ENCODE data around the gene CDKN1C.

The CDKN1C gene

GRCh38 chr11:2859699-2860037 is 25.9 kb downstream of the CDKN1C start:
- no peak overlapping the region for H3K4me3 Mint-ChIP-seq

DNA sequence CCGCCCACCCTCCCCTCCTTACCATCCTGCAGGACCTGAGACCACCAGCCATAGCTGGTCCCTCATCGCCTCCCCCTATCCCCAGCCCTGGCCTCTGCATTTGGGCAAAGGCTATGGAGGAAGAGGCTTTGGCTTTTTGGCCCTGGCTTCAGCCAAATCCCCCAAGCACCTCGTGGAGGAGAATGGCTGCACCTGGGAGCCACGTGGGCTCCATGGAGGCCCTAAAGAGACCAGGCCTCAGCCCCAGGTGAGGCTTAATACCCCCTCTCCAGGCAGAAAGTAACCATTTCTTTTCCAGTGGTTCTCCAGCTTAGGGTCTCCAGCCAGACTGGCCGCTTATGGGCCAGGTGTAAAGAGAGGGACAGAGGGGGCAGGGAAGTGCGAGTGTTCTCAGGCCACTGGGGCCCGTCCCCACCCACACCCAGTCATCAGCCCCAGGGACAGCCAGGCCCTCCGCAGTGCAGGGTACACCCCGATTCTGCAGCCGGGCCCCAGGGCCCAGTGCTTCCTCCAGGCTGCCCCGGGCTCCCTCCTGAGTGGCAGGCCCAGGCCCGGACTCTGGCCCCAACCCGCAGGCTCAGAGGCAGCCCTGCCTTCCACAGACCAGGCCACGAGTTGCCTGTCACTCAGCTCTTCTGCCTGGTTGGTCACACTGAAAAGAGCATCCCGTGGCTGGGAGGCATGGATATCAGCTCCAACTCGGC is 26.4 kb downstream of the CDKN1C start:
- no peak for DNase-seq
- H3K9me3 Mint-ChIP-seq = no peaks in the 10 kb centered on the region
- no peak overlapping the region for H3K27ac Mint-ChIP-seq
- H3K27me3 Mint-ChIP-seq = peaks cover 48% of the 10 kb centered on the region
- peaks cover 21% of the 10 kb centered on the region for H3K4me1 Mint-ChIP-seq
- no peak overlapping the region for H3K4me3 Mint-ChIP-seq
- no peak for ATAC-seq

More at GRCh38 chr11:2859699-2860037, 25.9 kb downstream of the CDKN1C start:
- H3K27ac Mint-ChIP-seq = no peak overlapping the region
- DNase-seq = no peak
- peaks cover 26% of the 10 kb centered on the region for H3K4me1 Mint-ChIP-seq
- H3K9me3 Mint-ChIP-seq = no peaks in the 10 kb centered on the region
- ATAC-seq = no peak
- H3K27me3 Mint-ChIP-seq = peaks cover 53% of the 10 kb centered on the region

DNA sequence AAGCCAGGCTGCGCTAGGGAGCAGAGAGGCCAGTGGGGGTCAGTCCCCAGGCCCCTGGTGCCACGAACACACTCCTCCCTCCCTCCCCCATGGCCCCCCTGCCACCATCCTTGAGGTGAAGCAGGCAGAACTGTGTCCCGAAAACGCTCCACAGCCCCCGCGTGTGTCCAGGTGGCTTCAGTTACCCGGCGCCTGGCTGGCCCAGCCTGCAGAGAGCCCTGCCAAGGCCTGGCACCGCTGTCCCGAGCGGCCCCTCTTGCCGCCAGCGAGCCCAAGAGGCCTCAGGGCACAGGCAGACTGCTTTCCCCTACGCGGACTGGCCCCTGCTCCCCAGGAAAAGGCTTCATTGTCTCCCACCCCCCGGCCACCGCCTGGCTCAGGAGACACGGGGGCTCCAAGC is 27.7 kb downstream of the CDKN1C start:
- Mint-ChIP-seq H3K4me1 (peaks cover 12% of the 10 kb centered on the region), H3K27ac (no peak overlapping the region), H3K4me3 (no peak overlapping the region), H3K9me3 (no peaks in the 10 kb centered on the region), H3K27me3 (peaks cover 35% of the 10 kb centered on the region)
- DNase-seq (no peak), ATAC-seq (no peak)

DNA sequence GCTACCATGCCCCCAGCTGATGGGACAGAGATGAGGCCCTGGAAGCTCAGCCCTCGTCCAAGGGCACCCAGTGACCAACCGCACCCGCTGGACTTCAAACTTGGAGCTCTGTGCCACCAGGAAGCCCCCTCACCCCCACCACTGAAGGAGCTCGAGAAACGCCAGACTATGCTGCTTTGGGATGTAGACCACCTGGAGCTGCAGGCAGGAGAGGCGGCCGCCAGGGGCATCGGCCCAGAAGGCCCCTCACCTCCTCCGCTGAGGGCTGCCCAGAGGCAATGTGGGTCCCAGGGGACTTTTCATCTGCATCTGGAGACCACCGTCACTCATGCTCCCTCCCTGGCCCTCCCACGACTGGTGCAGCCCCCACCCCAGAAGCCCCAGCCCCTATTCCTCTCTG is 28.3 kb downstream of the CDKN1C start:
- DNase-seq = no peak
- H3K9me3 Mint-ChIP-seq = no peaks in the 10 kb centered on the region
- no peak overlapping the region for H3K4me3 Mint-ChIP-seq
- no peak for ATAC-seq
- peaks cover 12% of the 10 kb centered on the region for H3K4me1 Mint-ChIP-seq
- peaks cover 34% of the 10 kb centered on the region for H3K27me3 Mint-ChIP-seq
- H3K27ac Mint-ChIP-seq = no peak overlapping the region

DNA sequence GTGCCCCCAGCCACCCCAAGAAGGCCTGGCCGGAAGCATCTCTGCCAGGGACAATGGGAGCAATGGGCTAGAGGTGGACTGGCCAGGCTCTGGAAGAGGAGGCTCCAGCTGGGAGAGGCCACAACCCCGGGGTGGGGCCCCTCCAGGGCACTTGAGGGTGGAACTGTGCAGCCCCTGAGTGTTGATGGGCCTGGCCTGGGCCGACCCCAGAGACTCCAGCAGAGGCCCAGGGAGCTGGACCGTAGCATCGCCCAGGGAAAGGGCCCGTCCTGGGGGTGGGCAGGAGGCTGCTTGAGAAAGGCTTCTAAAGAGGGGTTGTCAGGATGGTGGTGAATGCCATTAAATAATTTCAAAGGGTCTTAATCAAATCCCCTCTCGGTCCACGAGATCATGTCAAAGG is 30.4 kb downstream of the CDKN1C start:
- no peak overlapping the region for H3K4me3 Mint-ChIP-seq
- peak overlapping the region in 1 of 2 donors; percentile 6 for H3K27ac Mint-ChIP-seq
- no peaks in the 10 kb centered on the region for H3K9me3 Mint-ChIP-seq
- DNase-seq (no peak), ATAC-seq (no peak)
- peaks cover under 1% of the 10 kb centered on the region for H3K4me1 Mint-ChIP-seq
- peaks cover 15% of the 10 kb centered on the region for H3K27me3 Mint-ChIP-seq

DNA sequence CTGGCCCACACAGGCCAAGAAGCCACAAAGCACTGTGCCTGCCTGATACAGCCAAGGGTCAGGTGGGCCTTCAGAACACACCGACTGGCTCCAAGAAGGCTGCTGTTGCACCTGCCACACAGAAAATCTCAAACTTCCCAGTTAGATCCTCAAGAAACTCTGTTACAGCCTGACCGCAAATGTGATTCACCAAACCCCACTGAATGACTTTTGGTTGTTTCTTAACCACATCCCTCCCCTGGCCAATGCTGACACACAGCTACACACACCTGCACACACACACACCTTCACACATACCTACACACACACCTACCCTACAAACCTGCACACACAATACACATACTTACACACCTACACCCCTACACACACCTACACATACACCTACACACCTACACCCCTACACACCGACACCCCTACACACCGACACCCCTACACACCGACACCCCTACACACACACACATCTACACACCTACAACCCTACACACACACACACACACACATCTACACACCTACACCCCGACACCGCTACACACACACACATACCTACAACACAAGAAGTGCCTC is 31.5 kb downstream of the CDKN1C start:
- Mint-ChIP-seq H3K27ac (no peak overlapping the region), H3K4me3 (no peak overlapping the region), H3K9me3 (no peaks in the 10 kb centered on the region), H3K27me3 (peaks cover 7% of the 10 kb centered on the region), H3K4me1 (no peaks in the 10 kb centered on the region)
- DNase-seq (no peak), ATAC-seq (no peak)

- ATAC-seq (no peak), DNase-seq (no peak)
- no peaks in the 10 kb centered on the region for H3K9me3 Mint-ChIP-seq
- H3K27me3 Mint-ChIP-seq = peaks cover under 1% of the 10 kb centered on the region
- H3K27ac Mint-ChIP-seq = no peak overlapping the region
- H3K4me3 Mint-ChIP-seq = no peak overlapping the region
- no peaks in the 10 kb centered on the region for H3K4me1 Mint-ChIP-seq
Measured at GRCh38 chr11:2853401-2853800, 32.2 kb downstream of the CDKN1C start.

DNA sequence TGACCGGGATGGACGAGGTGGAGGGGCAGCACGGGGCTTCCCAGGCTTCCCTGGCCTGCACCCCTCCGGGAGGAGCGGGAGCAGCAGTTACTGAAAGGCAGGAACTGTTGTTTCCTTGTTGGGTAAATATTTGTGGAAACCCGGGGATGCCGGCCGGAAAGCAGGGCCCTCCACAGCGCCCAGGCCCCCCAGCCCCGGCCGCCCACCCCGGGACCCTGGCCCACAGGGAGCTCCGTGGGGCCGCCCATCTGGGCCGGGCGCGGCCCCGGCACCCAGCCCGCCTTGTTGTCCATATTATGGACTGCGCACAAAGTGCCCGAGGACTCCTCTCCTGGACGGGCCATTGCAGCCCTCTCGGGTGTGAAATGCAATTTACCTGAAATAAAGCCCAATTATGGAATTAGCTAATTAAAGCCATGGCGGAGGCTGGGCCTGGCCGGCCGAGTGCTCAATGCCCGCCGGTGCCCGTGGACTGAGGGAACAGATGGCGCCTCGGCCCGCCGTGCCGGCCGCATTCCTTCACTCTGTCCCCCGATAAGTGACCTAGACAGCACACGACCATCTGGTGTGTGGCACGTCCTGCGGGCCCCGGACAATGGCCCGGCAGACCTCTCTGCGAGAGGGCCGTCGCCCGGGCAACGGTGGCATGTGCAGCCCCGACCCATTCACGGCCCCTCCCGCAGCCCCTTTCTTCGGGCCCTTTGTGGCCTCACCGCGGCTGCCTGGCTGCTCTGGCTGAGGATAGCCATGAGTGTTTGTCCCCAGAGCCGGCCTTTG is 35.4 kb downstream of the CDKN1C start:
- Mint-ChIP-seq H3K27ac (no peak overlapping the region), H3K4me1 (no peaks in the 10 kb centered on the region), H3K27me3 (no peaks in the 10 kb centered on the region), H3K4me3 (no peak overlapping the region), H3K9me3 (no peaks in the 10 kb centered on the region)
- DNase-seq = no peak
- peak; percentile 44 for ATAC-seq

GRCh38 chr11:2848497-2848896 is 37.1 kb downstream of the CDKN1C start:
- ATAC-seq = no peak
- Mint-ChIP-seq H3K4me1 (peaks cover 7% of the 10 kb centered on the region), H3K9me3 (no peaks in the 10 kb centered on the region), H3K4me3 (no peak overlapping the region), H3K27ac (peak overlapping the region in 1 of 2 donors; percentile 20), H3K27me3 (no peaks in the 10 kb centered on the region)
- no peak for DNase-seq

- Mint-ChIP-seq H3K4me1 (peaks cover 10% of the 10 kb centered on the region), H3K4me3 (no peak overlapping the region), H3K27me3 (no peaks in the 10 kb centered on the region), H3K9me3 (no peaks in the 10 kb centered on the region), H3K27ac (no peak overlapping the region)
- DNase-seq = no peak
- no peak for ATAC-seq
Measured at GRCh38 chr11:2847561-2847960, 38.0 kb downstream of the CDKN1C start.

DNA sequence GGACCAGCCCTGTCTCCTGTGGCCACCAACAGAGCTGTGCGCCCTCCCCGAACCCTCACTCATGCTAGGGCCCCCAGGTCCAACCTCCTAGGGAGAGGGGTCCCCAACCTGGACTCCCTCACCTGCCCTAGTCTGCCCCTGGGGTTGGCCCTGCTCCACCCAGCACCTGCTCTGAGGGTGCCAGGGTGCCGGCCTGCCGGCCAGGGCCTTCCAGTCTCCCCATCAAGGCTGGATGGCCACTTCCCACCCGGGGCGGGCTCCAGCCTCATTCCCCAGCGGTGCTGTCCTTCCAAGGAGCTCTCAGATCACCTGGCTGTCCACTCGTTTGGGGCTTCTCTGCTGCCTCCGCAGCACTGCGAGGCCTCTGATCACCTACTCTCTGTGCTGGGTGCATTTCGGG is 39.1 kb downstream of the CDKN1C start:
- no peak for DNase-seq
- Mint-ChIP-seq H3K4me1 (peaks cover 10% of the 10 kb centered on the region), H3K9me3 (no peaks in the 10 kb centered on the region), H3K27me3 (no peaks in the 10 kb centered on the region), H3K4me3 (no peak overlapping the region), H3K27ac (no peak overlapping the region)
- no peak for ATAC-seq

GRCh38 chr11:2846056-2846455 is 39.5 kb downstream of the CDKN1C start:
- H3K4me1 Mint-ChIP-seq = peaks cover 10% of the 10 kb centered on the region
- ATAC-seq = no peak
- H3K27ac Mint-ChIP-seq = no peak overlapping the region
- no peaks in the 10 kb centered on the region for H3K9me3 Mint-ChIP-seq
- H3K4me3 Mint-ChIP-seq = no peak overlapping the region
- H3K27me3 Mint-ChIP-seq = no peaks in the 10 kb centered on the region
- no peak for DNase-seq

GRCh38 chr11:2844996-2845395 is 40.6 kb downstream of the CDKN1C start:
- ATAC-seq (no peak), DNase-seq (no peak)
- peaks cover 10% of the 10 kb centered on the region for H3K4me1 Mint-ChIP-seq
- H3K27me3 Mint-ChIP-seq = no peaks in the 10 kb centered on the region
- no peaks in the 10 kb centered on the region for H3K9me3 Mint-ChIP-seq
- no peak overlapping the region for H3K4me3 Mint-ChIP-seq
- no peak overlapping the region for H3K27ac Mint-ChIP-seq

DNA sequence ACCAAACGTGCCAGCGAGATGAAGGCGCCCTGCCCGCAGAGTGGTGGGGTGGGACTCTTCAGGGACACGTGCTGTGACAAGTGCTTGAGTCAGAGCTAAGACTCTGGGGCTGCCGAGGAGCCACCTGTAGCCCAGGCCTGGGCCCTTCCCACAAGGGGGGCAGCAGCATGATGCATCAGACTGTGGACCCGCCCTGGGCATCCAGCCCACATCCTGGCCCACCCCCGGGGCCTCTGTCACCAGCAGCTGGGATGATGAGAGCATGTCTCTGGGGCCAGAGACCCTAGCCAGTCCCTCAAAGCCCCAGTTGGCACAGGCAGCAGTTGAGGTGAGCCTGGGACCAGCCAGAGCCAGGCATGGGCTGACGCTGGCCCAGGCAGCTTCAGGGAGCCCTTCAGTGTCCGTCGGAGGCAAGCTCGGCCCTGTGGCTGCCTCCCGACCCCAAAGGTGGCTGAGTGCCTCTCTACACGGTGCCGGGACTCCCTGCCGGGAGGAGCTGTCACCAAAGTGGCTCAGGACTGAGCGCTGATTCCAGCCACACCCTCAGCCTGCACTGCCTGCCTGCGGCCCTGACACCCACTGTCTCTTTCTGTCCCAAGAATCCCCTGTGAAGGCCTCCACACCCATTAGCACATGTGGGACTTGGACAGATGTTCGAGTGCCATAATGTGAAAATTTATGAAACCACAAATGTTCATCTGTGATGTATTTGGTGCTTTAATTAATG is 41.3 kb downstream of the CDKN1C start:
- H3K27ac Mint-ChIP-seq = no peak overlapping the region
- H3K4me1 Mint-ChIP-seq = peaks cover 10% of the 10 kb centered on the region
- no peaks in the 10 kb centered on the region for H3K27me3 Mint-ChIP-seq
- DNase-seq (no peak), ATAC-seq (no peak)
- no peaks in the 10 kb centered on the region for H3K9me3 Mint-ChIP-seq
- H3K4me3 Mint-ChIP-seq = no peak overlapping the region

GRCh38 chr11:2843551-2843950 is 42.0 kb downstream of the CDKN1C start:
- H3K27me3 Mint-ChIP-seq = no peaks in the 10 kb centered on the region
- H3K9me3 Mint-ChIP-seq = no peaks in the 10 kb centered on the region
- peak overlapping the region in 1 of 2 donors; percentile 80 for H3K27ac Mint-ChIP-seq
- no peak for DNase-seq
- H3K4me3 Mint-ChIP-seq = no peak overlapping the region
- ATAC-seq = no peak
- peaks cover 10% of the 10 kb centered on the region for H3K4me1 Mint-ChIP-seq

GRCh38 chr11:2842876-2843275 is 42.7 kb downstream of the CDKN1C start:
- Mint-ChIP-seq H3K4me3 (no peak overlapping the region), H3K4me1 (peaks cover 10% of the 10 kb centered on the region), H3K27ac (no peak overlapping the region), H3K9me3 (no peaks in the 10 kb centered on the region), H3K27me3 (no peaks in the 10 kb centered on the region)
- ATAC-seq = no peak
- no peak for DNase-seq

Measured in stimulated activated naive CD8-positive, alpha-beta T cell treated with anti-CD3 and anti-CD28 coated beads, Interleukin-15, amount 100 ng/mL, for 72 hours (primary cell).